HG03280 (cell line): ENCODE data around the gene DHRS4L2.
A peak's percentile ranks its signal among the peaks of the same experiment; 100 is the strongest.

Experiments
- ATAC-seq: cut with Tn5 transposase; IDR thresholded peaks from one replicate; pipeline ENCODE4 v1.9.1; 2021; ENCODE audit warnings: mild to moderate bottlenecking, moderate library complexity; ENCODE audit not compliant: unreplicated experiment

The DHRS4L2 gene

DNA sequence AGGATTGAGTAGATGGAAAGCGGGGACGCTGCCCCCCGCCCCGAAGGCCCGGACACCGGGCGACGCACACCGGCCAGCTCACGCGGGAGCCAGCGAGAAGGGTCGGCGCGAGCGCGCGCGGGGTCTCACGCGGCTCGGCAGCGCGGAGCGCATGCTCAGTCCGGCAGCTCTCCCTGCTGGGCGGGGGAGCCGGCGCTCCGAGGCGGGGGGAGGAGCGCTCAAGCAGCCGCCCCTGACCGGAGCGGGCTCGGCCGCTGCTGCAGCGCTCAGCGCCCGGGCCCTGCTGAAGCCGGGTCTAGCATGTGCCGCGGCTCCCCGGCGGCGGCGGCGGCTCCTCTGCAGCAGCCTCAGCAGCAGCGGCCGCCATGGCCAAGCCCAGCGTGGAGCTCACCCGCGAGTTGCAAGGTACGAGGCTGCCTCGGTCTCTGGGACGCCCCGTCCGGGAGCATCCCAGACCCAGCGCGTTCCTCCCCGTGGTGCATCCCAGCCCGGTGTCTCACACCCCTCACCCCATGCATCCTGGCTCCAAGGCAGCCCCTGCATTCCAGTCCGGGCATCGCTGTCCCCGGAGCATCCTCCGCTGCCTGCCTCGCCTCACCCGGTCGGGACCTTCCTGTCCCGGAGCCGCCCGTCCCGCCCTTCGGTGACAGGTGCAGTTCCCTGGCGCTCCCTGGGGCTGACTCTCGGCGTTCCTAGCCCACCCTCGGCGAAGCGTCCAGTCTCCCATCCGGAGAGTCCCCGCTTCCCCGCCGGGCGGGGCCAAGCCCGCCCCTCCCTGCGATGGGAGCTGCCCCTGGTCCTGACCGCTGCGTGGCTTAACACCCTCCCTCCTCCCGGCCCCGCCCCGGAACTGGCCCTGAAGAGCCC is 63.3 kb downstream of the DHRS4L2 start, which contains the start of gene CARMIL3:
CARMIL3 (plus strand) TSS at position 221 of the 867 bp plus-strand sequence; CDS start at position 366, 145 bp downstream.
- ATAC-seq, result peak; percentile 79

GRCh38 chr14:24052656-24053547 is 64.2 kb downstream of the DHRS4L2 start:
- ATAC-seq, result no peak

DNA sequence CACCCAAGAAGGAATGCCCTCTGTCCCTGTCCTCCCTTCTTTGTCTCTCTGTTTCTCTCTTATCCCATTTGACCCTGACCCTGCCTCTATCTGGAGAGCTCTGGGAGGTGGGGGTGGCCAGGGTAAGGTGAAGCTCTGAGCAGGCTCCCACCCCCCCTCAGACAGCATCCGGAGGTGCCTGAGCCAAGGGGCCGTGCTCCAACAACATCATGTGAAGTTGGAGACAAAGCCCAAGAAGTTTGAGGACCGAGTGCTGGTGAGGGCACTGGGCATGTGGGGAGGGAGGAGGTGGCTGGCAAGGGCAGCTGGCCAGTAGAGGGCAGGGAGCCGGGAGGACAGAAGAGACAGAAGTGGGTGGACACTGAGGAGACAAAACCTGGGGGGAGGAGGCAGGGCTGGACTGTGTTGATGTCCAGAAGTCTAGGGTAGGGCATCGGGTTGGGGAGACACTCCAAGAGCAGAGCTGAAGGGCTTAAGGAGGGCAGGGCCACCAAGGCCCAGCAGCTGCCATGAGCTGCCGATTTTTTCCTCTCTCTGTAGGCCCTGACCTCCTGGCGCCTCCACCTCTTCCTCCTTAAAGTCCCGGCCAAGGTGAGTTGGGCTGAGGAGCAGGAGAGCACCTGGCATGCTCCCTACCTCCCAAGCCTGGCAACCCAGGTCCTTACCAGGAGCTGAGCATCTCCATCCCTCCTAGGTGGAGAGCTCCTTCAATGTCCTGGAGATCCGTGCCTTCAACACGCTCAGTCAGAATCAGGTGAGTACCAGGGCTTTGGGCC is 65.0 kb downstream of the DHRS4L2 start:
- ATAC-seq, result no peak

DNA sequence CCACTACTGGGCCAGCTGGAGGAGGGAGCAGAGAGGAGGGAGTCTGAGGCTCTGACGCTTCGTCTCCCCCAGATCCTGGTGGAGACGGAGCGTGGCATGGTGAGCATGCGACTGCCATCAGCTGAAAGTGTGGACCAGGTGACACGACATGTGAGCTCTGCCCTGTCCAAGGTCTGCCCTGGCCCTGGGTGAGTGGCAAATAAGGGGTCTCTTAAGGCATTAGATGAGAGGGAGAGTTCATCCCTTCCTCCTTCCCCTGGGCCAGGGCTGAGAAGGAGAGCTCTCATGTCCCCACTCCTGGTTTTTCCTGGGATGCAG is 65.6 kb downstream of the DHRS4L2 start:
- ATAC-seq, result no peak

GRCh38 chr14:24054646-24055045 is 65.9 kb downstream of the DHRS4L2 start:
- ATAC-seq, result no peak
